ENCODE results near the gene LRP1B. TPM values are rescaled to one million over a fixed set of nuclear protein-coding genes. Genes with fewer than 3 reads are reported as not detected.

Gene LRP1B
- total and polyA plus RNA-seq, 2 of the 8 experiments (the other 6 are each of a cell fraction or from before 2014, with no cell fraction given): 0.03 TPM; not detected in 1

DNA sequence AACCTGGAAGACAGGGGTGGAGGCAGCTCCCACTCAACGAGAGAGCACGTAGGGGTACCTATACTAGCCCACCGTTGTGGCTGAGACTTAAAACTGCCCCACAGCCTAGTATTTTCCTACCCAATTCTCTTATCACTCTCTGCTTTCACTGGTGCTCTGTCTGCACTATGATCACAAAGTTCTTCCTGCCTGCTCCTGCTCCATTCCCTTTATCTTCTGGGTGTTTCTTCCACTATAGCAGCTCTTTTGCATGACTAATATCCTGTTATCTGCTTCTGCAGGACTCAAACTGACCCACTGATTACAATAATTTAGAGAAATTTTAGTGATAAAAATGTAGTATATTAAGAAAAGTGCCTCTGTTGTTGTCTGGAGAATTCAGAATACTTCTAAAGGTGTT lies 184.8 kb downstream of the LRP1B start (continued):
- TF ChIP-seq KDM4A (IDR thresholded peaks at IDR 0.05; ENCODE audit: low read depth, low read length, severe bottlenecking) (no peak), CBX8 (IDR thresholded peaks at IDR 0.05; ENCODE audit: borderline replicate concordance, low read depth, low read length) (no peak), RXRA (IDR thresholded peaks at IDR 0.05; ENCODE audit: insufficient read depth, low read depth, low read length) (no peak), CHD1 (IDR thresholded peaks at IDR 0.05; ENCODE audit: low read depth, low read length) (no peak), TAF7 (optimal IDR thresholded peaks at IDR 0.05; ENCODE audit: borderline replicate concordance, low read depth, low read length) (no peak)

Measured in H1 (cell line).